Loucy (cell line): ENCODE data around the gene FMN2.

Source experiments
- H2AFZ ChIP-seq: fragments of 200-600 bp; sonication (generic); 2 replicates; pipeline ENCODE4 v1.6.0; 2016; ENCODE audit warnings: antibody characterized with exemption, mild to moderate bottlenecking, low read length, moderate library complexity
- H3F3A ChIP-seq: fragments of 200-600 bp; 2 replicates; pipeline ENCODE4 v1.6.0; 2016; ENCODE audit warnings: antibody characterized with exemption, low read depth, mild to moderate bottlenecking
- H3K27me3 ChIP-seq: fragments of 200-600 bp; sonication (generic); 2 replicates; pipeline ENCODE4 v1.6.1; 2014; ENCODE audit warnings: low read length, mild to moderate bottlenecking; ENCODE audit not compliant: insufficient read depth, poor library complexity, severe bottlenecking
- H3K36me3 ChIP-seq: fragments of 200-600 bp; sonication (generic); 2 replicates; pipeline ENCODE4 v1.6.1; 2016; ENCODE audit warnings: low read length; ENCODE audit not compliant: insufficient read depth
- H3K4me1 ChIP-seq: fragments of 200-600 bp; sonication (generic); 2 replicates; pipeline ENCODE4 v1.5.1; 2014; ENCODE audit warnings: low read length, mild to moderate bottlenecking; ENCODE audit not compliant: insufficient read depth, poor library complexity, severe bottlenecking
- H3K4me2 ChIP-seq: fragments of 200-600 bp; sonication (generic); 2 replicates; pipeline ENCODE4 v1.6.0; 2014; ENCODE audit warnings: antibody characterized with exemption, low read length, low read depth, mild to moderate bottlenecking; ENCODE audit not compliant: poor library complexity, severe bottlenecking
- H3K4me3 ChIP-seq: fragments of 200-600 bp; sonication (generic); 2 replicates; pipeline ENCODE4 v1.5.1; 2014; ENCODE audit warnings: low read length, mild to moderate bottlenecking, mixed read lengths; ENCODE audit not compliant: poor library complexity, severe bottlenecking
- H3K79me2 ChIP-seq: fragments of 200-600 bp; sonication (generic); 2 replicates; pipeline ENCODE4 v1.6.1; 2014; ENCODE audit warnings: low read length; ENCODE audit not compliant: insufficient read depth
- H3K9ac ChIP-seq: fragments of 200-600 bp; sonication (generic); 2 replicates; pipeline ENCODE4 v1.6.0; 2014; ENCODE audit warnings: mild to moderate bottlenecking, low read depth, low read length, moderate library complexity; ENCODE audit not compliant: poor library complexity, severe bottlenecking
- H3K9me2 ChIP-seq: fragments of 200-600 bp; sonication (generic); replicated peaks from 2 replicates; pipeline ENCODE4 v1.6.1; 2016; ENCODE audit warnings: low read depth, low read length, mixed read lengths
- H3K9me3 ChIP-seq: fragments of 200-600 bp; sonication (generic); 2 replicates; pipeline ENCODE4 v1.6.1; 2014; ENCODE audit warnings: mild to moderate bottlenecking, antibody characterized with exemption, low read length, low read depth; ENCODE audit not compliant: insufficient read depth
- H4K20me1 ChIP-seq: fragments of 200-600 bp; sonication (generic); 2 replicates; pipeline ENCODE4 v1.6.0; 2014; ENCODE audit warnings: antibody characterized with exemption, low read length, mild to moderate bottlenecking; ENCODE audit not compliant: insufficient read depth, poor library complexity, severe bottlenecking
- EZH2phosphoT487 ChIP-seq: fragments of 200-600 bp; IDR thresholded peaks from 2 replicates; pipeline ENCODE4 v1.6.1; 2018; ENCODE audit warnings: antibody characterized with exemption, mild to moderate bottlenecking, moderate library complexity, borderline replicate concordance
- TF ChIP-seq, protein P1 (sequence below): fragments of 200-600 bp; sonication (generic); conservative IDR thresholded peaks from 2 replicates; pipeline ENCODE4 v1.5.1; 2014; ENCODE audit warnings: mild to moderate bottlenecking, antibody characterized with exemption, low read length

The FMN2 gene

GRCh38 chr1:240084337-240084736 lies 7.3 kb upstream of the FMN2 start:
- Histone ChIP-seq H3K4me1 (no peaks in the 10 kb centered on the region), H3K4me2 (no peak overlapping the region), H2AFZ (no peak overlapping the region), H3K36me3 (no peaks in the 10 kb centered on the region), H3K79me2 (no peaks in the 10 kb centered on the region), H3K27me3 (no peaks in the 10 kb centered on the region), H3F3A (no peaks in the 10 kb centered on the region), H3K9me3 (no peaks in the 10 kb centered on the region; the same call in 1 of the 2 replicates), H3K9ac (no peak overlapping the region), H3K9me2 (no peaks in the 10 kb centered on the region), H4K20me1 (no peaks in the 10 kb centered on the region), H3K4me3 (no peak overlapping the region)
- TF ChIP-seq, protein P1, sequence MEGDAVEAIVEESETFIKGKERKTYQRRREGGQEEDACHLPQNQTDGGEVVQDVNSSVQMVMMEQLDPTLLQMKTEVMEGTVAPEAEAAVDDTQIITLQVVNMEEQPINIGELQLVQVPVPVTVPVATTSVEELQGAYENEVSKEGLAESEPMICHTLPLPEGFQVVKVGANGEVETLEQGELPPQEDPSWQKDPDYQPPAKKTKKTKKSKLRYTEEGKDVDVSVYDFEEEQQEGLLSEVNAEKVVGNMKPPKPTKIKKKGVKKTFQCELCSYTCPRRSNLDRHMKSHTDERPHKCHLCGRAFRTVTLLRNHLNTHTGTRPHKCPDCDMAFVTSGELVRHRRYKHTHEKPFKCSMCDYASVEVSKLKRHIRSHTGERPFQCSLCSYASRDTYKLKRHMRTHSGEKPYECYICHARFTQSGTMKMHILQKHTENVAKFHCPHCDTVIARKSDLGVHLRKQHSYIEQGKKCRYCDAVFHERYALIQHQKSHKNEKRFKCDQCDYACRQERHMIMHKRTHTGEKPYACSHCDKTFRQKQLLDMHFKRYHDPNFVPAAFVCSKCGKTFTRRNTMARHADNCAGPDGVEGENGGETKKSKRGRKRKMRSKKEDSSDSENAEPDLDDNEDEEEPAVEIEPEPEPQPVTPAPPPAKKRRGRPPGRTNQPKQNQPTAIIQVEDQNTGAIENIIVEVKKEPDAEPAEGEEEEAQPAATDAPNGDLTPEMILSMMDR, result no peak
- TF ChIP-seq EZH2phosphoT487, result no peak

DNA sequence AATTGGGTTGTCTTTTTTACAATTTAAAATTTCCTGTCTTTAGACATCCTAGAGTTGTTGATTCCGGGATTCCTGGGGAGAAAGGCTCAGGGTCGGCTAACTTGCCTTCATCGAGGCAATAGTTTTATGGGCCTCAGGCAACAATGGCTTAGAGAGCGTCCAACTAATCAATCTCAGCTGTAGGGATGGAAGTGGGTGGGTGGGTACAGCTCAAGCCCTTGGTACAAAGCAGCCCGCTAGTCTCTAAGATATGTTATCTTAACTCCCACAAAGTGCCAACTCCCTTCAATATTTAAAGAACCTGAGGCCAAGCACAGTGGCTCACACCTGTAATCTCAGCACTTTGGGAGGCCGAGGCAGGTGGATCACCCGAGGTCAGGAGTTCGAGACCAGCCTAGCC lies 6.9 kb upstream of the FMN2 start:
- H2AFZ ChIP-seq, result no peak overlapping the region
- H4K20me1 ChIP-seq, result no peaks in the 10 kb centered on the region
- TF ChIP-seq, protein P1, result no peak
- no peak for TF ChIP-seq EZH2phosphoT487

DNA sequence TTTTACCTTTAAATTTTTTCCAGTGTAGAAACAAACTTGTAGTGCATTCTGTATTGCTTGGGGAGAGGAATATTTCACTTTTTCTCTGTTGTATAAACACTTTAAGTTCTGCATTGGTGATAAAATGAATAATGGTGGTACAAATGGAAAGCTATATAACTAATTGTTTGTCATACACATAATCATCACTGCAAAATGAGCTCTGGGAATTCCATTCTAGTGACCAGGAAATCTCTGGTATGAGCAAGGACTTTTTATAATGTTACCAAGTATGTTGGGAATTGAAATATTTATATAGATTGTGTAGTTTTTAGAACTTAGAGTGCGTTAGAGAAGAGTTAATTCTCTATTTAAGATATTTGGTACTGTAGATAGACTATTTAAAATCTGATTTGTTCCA lies 5.0 kb upstream of the FMN2 start:
- no peak overlapping the region for H3K4me2 ChIP-seq
- H3K4me3 ChIP-seq, result no peak overlapping the region
- no peak overlapping the region for H3K9ac ChIP-seq
- H3K36me3 ChIP-seq, result no peaks in the 10 kb centered on the region
- H4K20me1 ChIP-seq, result no peaks in the 10 kb centered on the region
- H3K9me3 ChIP-seq, result no peaks in the 10 kb centered on the region; the same call in 1 of the 2 replicates
- H3K27me3 ChIP-seq, result no peaks in the 10 kb centered on the region
- H3K79me2 ChIP-seq, result no peaks in the 10 kb centered on the region
- no peaks in the 10 kb centered on the region for H3K9me2 ChIP-seq
- TF ChIP-seq EZH2phosphoT487, result no peak
- TF ChIP-seq, protein P1, result no peak
- no peaks in the 10 kb centered on the region for H3F3A ChIP-seq
- no peak overlapping the region for H2AFZ ChIP-seq
- no peaks in the 10 kb centered on the region for H3K4me1 ChIP-seq

More for the DNA sequence above, 6.9 kb upstream of the FMN2 start:
- H3K27me3 ChIP-seq, result no peaks in the 10 kb centered on the region
- H3K79me2 ChIP-seq, result no peaks in the 10 kb centered on the region
- H3K36me3 ChIP-seq, result no peaks in the 10 kb centered on the region
- H3K9me2 ChIP-seq, result no peaks in the 10 kb centered on the region
- no peaks in the 10 kb centered on the region for H3K4me1 ChIP-seq
- no peak overlapping the region for H3K4me2 ChIP-seq
- H3F3A ChIP-seq, result no peaks in the 10 kb centered on the region
- no peaks in the 10 kb centered on the region; the same call in 1 of the 2 replicates for H3K9me3 ChIP-seq
- no peak overlapping the region for H3K4me3 ChIP-seq
- no peak overlapping the region for H3K9ac ChIP-seq
